RWPE2 (cell line): ENCODE data around the gene AXIN2.

Experiments used
- ATAC-seq: fragments of 200-7000 bp; cut with Tn5 transposase; 3 replicates; pipeline ENCODE4 v1.9.1; 2021; ENCODE audit warnings: low read depth
- DNase-seq: peaks from one replicate; pipeline ENCODE4 v3.0.0-alpha.2; 2020; ENCODE audit warnings: low spot score
- H3K27ac ChIP-seq: fragments of 450-650 bp; 2 replicates; pipeline ENCODE4 v1.5.1; 2017; ENCODE audit warnings: mild to moderate bottlenecking; ENCODE audit not compliant: poor library complexity, severe bottlenecking
- H3K27me3 ChIP-seq: fragments of 250-450 bp; sonication (Bioruptor Pico); 2 replicates; pipeline ENCODE4 v1.5.1; 2021; ENCODE audit warnings: mild to moderate bottlenecking, moderate library complexity; ENCODE audit not compliant: insufficient read depth, poor library complexity, severe bottlenecking
- H3K36me3 ChIP-seq: fragments of 250-450 bp; sonication (Bioruptor Pico); 2 replicates; pipeline ENCODE4 v1.5.1; 2020; ENCODE audit warnings: low read depth, mild to moderate bottlenecking, moderate library complexity
- H3K4me1 ChIP-seq: fragments of 250-450 bp; sonication (Bioruptor Pico); 2 replicates; pipeline ENCODE4 v1.5.1; 2021; ENCODE audit warnings: mild to moderate bottlenecking, moderate library complexity; ENCODE audit not compliant: insufficient read depth, poor library complexity, severe bottlenecking
- H3K4me3 ChIP-seq: fragments of 250-450 bp; sonication (Bioruptor Pico); 2 replicates; pipeline ENCODE4 v1.5.1; 2021; ENCODE audit warnings: mild to moderate bottlenecking, moderate library complexity; ENCODE audit not compliant: severe bottlenecking
- H3K9me3 ChIP-seq: fragments of 250-450 bp; sonication (Bioruptor Pico); 2 replicates; pipeline ENCODE4 v1.5.1; 2021; ENCODE audit warnings: mild to moderate bottlenecking, moderate library complexity; ENCODE audit not compliant: severe bottlenecking
- CTCF ChIP-seq: fragments of 450-650 bp; IDR thresholded peaks from one replicate; pipeline ENCODE4 v1.5.1; 2017; ENCODE audit warnings: mild to moderate bottlenecking, moderate library complexity; ENCODE audit not compliant: poor library complexity, severe bottlenecking

The AXIN2 gene

GRCh38 chr17:65572581-65573281 lies 11.3 kb upstream of the AXIN2 start:
- no peak for ATAC-seq
- Histone ChIP-seq H3K9me3 (no peaks in the 10 kb centered on the region), H3K4me3 (no peak overlapping the region), H3K27me3 (peaks cover 4% of the 10 kb centered on the region), H3K27ac (no peak overlapping the region), H3K36me3 (no peaks in the 10 kb centered on the region), H3K4me1 (no peaks in the 10 kb centered on the region)
- no peak for TF ChIP-seq CTCF
- no peak for DNase-seq

- Histone ChIP-seq H3K27ac (no peak overlapping the region), H3K36me3 (no peaks in the 10 kb centered on the region), H3K27me3 (peaks cover 4% of the 10 kb centered on the region), H3K9me3 (no peaks in the 10 kb centered on the region), H3K4me3 (no peak overlapping the region), H3K4me1 (no peaks in the 10 kb centered on the region)
- TF ChIP-seq CTCF, result no peak
- ATAC-seq, result no peak
- no peak for DNase-seq
Observed at GRCh38 chr17:65572186-65572580, 10.7 kb upstream of the AXIN2 start.

- Histone ChIP-seq H3K27ac (no peak overlapping the region), H3K27me3 (peaks cover 4% of the 10 kb centered on the region), H3K4me1 (no peaks in the 10 kb centered on the region), H3K4me3 (no peak overlapping the region), H3K9me3 (no peaks in the 10 kb centered on the region), H3K36me3 (no peaks in the 10 kb centered on the region)
- DNase-seq (no peak), ATAC-seq (no peak)
- TF ChIP-seq CTCF, result no peak
Observed at GRCh38 chr17:65568918-65569317, 7.5 kb upstream of the AXIN2 start.

- no peak for DNase-seq
- Histone ChIP-seq H3K4me1 (no peaks in the 10 kb centered on the region), H3K27me3 (peaks cover 4% of the 10 kb centered on the region), H3K4me3 (no peak overlapping the region), H3K9me3 (no peaks in the 10 kb centered on the region), H3K36me3 (no peaks in the 10 kb centered on the region), H3K27ac (no peak overlapping the region)
- no peak for ATAC-seq
- no peak for TF ChIP-seq CTCF
Observed at GRCh38 chr17:65567566-65567965, 6.1 kb upstream of the AXIN2 start.

- Histone ChIP-seq H3K27me3 (no peaks in the 10 kb centered on the region), H3K9me3 (no peaks in the 10 kb centered on the region), H3K4me3 (no peak overlapping the region), H3K36me3 (no peaks in the 10 kb centered on the region), H3K27ac (no peak overlapping the region), H3K4me1 (no peaks in the 10 kb centered on the region)
- no peak for TF ChIP-seq CTCF
- ATAC-seq (no peak), DNase-seq (no peak)
Observed at GRCh38 chr17:65565559-65565958, 4.1 kb upstream of the AXIN2 start.
